Gastrocnemius medialis (tissue), 4 donors: Measurements from ENCODE around the gene PLCL1.

ENCODE experiments used
- CTCF ChIP-seq, 5 experiments: fragments of 450-650 bp in 3 of 5; fragments of 200-600 bp in 2 of 5; sonication (generic) in 2 of 5; IDR thresholded peaks in 4 of 5; conservative IDR thresholded peaks in 1 of 5; 1 replicate in 4 of 5; 2 replicates in 1 of 5; pipeline ENCODE4 v1.5.1; 2016 to 2019; ENCODE audit warnings: antibody characterized with exemption in 5 of 5, mild to moderate bottlenecking in 3 of 5, moderate library complexity in 3 of 5
- POLR2A ChIP-seq, 2 donors: fragments of 450-650 bp; IDR thresholded peaks; one replicate each; pipeline ENCODE4 v1.6.1; 2017; ENCODE audit warnings: antibody characterized with exemption in 2 of 2, mild to moderate bottlenecking in 2 of 2, moderate library complexity in 2 of 2

GRCh38 chr2:197998702-197999101 lies 194.3 kb downstream of the PLCL1 start:
- TF ChIP-seq CTCF (IDR thresholded peaks at IDR 0.05 in 4 of 5, conservative IDR thresholded peaks at IDR 0.05 in 1 of 5) (no peak), POLR2A (IDR thresholded peaks at IDR 0.05) (no peak)
